ENCODE data around the gene SLC6A7. TPM values are rescaled to one million over a fixed set of nuclear protein-coding genes. Genes with fewer than 3 reads are reported as not detected.
"Not testable (repeated sequence)": the region's sequence is repeated elsewhere in the genome, so short reads cannot be mapped to it uniquely, and the experiment has no call there.

The SLC6A7 gene
- total RNA-seq, 1 experiment from 2014 or later, result not detected

- Histone ChIP-seq H3K4me1 (ENCODE audit: insufficient read depth, low read length, poor library complexity, severe bottlenecking) (no peaks in the 10 kb centered on the region), H3K4me3 (ENCODE audit: low read depth, low read length, poor library complexity, severe bottlenecking) (no peak overlapping the region), H3K27ac (ENCODE audit: low read depth, low read length, poor library complexity, severe bottlenecking) (no peak overlapping the region), H3K36me3 (ENCODE audit: insufficient read depth, low read length, poor library complexity, severe bottlenecking) (no peaks in the 10 kb centered on the region), H3K27me3 (replicated peaks; ENCODE audit: insufficient read depth, low read depth, low read length, poor library complexity) (no peaks in the 10 kb centered on the region), H3K9me3 (ENCODE audit: low read depth, low read length, poor library complexity, severe bottlenecking) (no peaks in the 10 kb centered on the region)
- no peak for DNase-seq (ENCODE audit: low spot score)
- no TSS peak for BruUV-seq (replicated peaks)
- TF ChIP-seq EZH2 (IDR thresholded peaks at IDR 0.05; ENCODE audit: borderline replicate concordance, low read depth, low read length, poor library complexity, severe bottlenecking) (no peak), CTCF (conservative IDR thresholded peaks at IDR 0.05; ENCODE audit: low read depth, low read length) (no peak)
- ChIA-PET POLR2A (ENCODE audit: low non-redundant PET) (no interaction called here), CTCF (no interaction called here)
- intact Hi-C loops (cut with micrococcal nuclease; ENCODE audit: unreplicated experiment), result no loop called here
Measured at GRCh38 chr5:150247726-150248125, 57.9 kb downstream of the SLC6A7 start.

GRCh38 chr5:150248493-150248892 lies 58.6 kb downstream of the SLC6A7 start:
- H3K4me1 ChIP-seq (ENCODE audit: insufficient read depth, low read length, poor library complexity, severe bottlenecking); H3K27me3 ChIP-seq (replicated peaks; ENCODE audit: insufficient read depth, low read depth, low read length, poor library complexity); H3K27ac ChIP-seq (ENCODE audit: low read depth, low read length, poor library complexity, severe bottlenecking); H3K36me3 ChIP-seq (ENCODE audit: insufficient read depth, low read length, poor library complexity, severe bottlenecking); intact Hi-C loops (cut with micrococcal nuclease; ENCODE audit: unreplicated experiment); BruUV-seq (replicated peaks); CTCF ChIA-PET; DNase-seq (ENCODE audit: low spot score); POLR2A ChIA-PET (ENCODE audit: low non-redundant PET); H3K9me3 ChIP-seq (ENCODE audit: low read depth, low read length, poor library complexity, severe bottlenecking); H3K4me3 ChIP-seq (ENCODE audit: low read depth, low read length, poor library complexity, severe bottlenecking): not testable (repeated sequence)

GRCh38 chr5:150248946-150249345 lies 59.1 kb downstream of the SLC6A7 start:
- no peaks in the 10 kb centered on the region for H3K36me3 ChIP-seq (ENCODE audit: insufficient read depth, low read length, poor library complexity, severe bottlenecking)
- TF ChIP-seq EZH2 (IDR thresholded peaks at IDR 0.05; ENCODE audit: borderline replicate concordance, low read depth, low read length, poor library complexity, severe bottlenecking) (no peak), CTCF (conservative IDR thresholded peaks at IDR 0.05; ENCODE audit: low read depth, low read length) (no peak)
- no peaks in the 10 kb centered on the region for H3K9me3 ChIP-seq (ENCODE audit: low read depth, low read length, poor library complexity, severe bottlenecking)
- H3K27ac ChIP-seq (ENCODE audit: low read depth, low read length, poor library complexity, severe bottlenecking), result no peak overlapping the region
- no TSS peak for BruUV-seq (replicated peaks)
- H3K4me1 ChIP-seq (ENCODE audit: insufficient read depth, low read length, poor library complexity, severe bottlenecking), result no peaks in the 10 kb centered on the region
- intact Hi-C loops (cut with micrococcal nuclease; ENCODE audit: unreplicated experiment), result no loop called here
- no peak for DNase-seq (ENCODE audit: low spot score)
- ChIA-PET CTCF (no interaction called here), POLR2A (ENCODE audit: low non-redundant PET) (no interaction called here)
- no peaks in the 10 kb centered on the region for H3K27me3 ChIP-seq (replicated peaks; ENCODE audit: insufficient read depth, low read depth, low read length, poor library complexity)
- no peak overlapping the region for H3K4me3 ChIP-seq (ENCODE audit: low read depth, low read length, poor library complexity, severe bottlenecking)

GRCh38 chr5:150249744-150250143 lies 59.9 kb downstream of the SLC6A7 start:
- H3K27ac ChIP-seq (ENCODE audit: low read depth, low read length, poor library complexity, severe bottlenecking), result no peak overlapping the region
- no peak for DNase-seq (ENCODE audit: low spot score)
- H3K36me3 ChIP-seq (ENCODE audit: insufficient read depth, low read length, poor library complexity, severe bottlenecking), result no peaks in the 10 kb centered on the region
- BruUV-seq (replicated peaks), result no TSS peak
- H3K27me3 ChIP-seq (replicated peaks; ENCODE audit: insufficient read depth, low read depth, low read length, poor library complexity), result no peaks in the 10 kb centered on the region
- H3K4me1 ChIP-seq (ENCODE audit: insufficient read depth, low read length, poor library complexity, severe bottlenecking), result no peaks in the 10 kb centered on the region
- CTCF ChIA-PET, result no interaction called here
- POLR2A ChIA-PET (ENCODE audit: low non-redundant PET), result no interaction called here
- no peaks in the 10 kb centered on the region for H3K9me3 ChIP-seq (ENCODE audit: low read depth, low read length, poor library complexity, severe bottlenecking)
- intact Hi-C loops (cut with micrococcal nuclease; ENCODE audit: unreplicated experiment), result no loop called here
- no peak for TF ChIP-seq EZH2 (IDR thresholded peaks at IDR 0.05; ENCODE audit: borderline replicate concordance, low read depth, low read length, poor library complexity, severe bottlenecking)
- no peak overlapping the region for H3K4me3 ChIP-seq (ENCODE audit: low read depth, low read length, poor library complexity, severe bottlenecking)
